ENCODE results near the gene GPRASP2.
"Not testable (repeated sequence)": the region's sequence is repeated elsewhere in the genome, so short reads cannot be mapped to it uniquely, and the experiment has no call there.

GPRASP2 gene
- total RNA-seq, result 0.61 to 3.7 reads per million in 2 experiments

GRCh38 chrX:102712216-102712966, at the start of gene GPRASP2:
GPRASP2 (plus strand) TSS chrX:102712448; CDS start chrX:102714870, 2,422 bp downstream.
- peak; percentile 27 for DNase-seq (ENCODE audit: low read depth)

DNA sequence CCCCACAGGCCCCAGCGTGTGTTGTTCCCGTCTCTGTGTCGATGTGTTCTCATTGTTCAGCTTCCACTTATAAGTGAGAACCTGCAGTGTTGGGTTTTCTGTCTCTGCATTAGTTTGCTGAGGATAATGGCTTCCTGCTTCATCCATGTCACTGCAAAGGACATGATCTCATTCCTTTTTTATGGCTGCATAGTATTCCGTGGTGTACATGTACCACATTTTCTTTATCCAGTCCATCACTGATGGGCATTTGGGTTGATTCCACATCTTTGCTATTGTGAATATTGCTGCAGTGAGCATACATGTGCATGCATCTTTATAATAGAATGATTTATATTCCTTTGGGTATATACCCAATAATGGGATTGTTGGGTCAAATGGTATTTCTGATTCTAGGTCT, 48.4 kb upstream of the GPRASP2 start:
- DNase-seq (ENCODE audit: low read depth), result not testable (repeated sequence)

DNA sequence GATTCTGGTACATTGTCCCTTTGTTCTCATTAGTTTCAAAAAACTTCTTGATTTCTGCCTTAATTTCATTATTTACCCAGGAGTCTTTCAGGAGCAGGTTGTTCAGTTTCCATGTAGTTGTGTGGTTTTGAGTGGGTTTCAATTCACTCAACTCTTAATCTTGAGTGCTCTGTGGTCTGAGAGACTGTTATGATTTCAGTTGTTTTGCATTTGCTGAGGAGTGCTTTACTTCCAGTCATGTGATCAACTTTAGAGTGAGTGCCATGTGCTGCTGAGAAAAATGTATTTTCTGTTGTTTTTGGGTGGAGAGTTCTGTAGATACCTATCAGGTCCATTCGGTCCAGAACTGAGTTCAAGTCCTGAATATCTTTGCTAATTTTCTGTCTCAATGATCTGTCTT, 45.2 kb upstream of the GPRASP2 start:
- not testable (repeated sequence) for DNase-seq (ENCODE audit: low read depth)

GRCh38 chrX:102669526-102669925, 42.7 kb upstream of the GPRASP2 start:
- no peak for DNase-seq (ENCODE audit: low read depth)

GRCh38 chrX:102672856-102673255, 39.4 kb upstream of the GPRASP2 start:
- DNase-seq (ENCODE audit: low read depth), result no peak

GRCh38 chrX:102677479-102677878, 34.8 kb upstream of the GPRASP2 start:
- DNase-seq (ENCODE audit: low read depth), result not testable (repeated sequence)

GRCh38 chrX:102684772-102685520, 27.3 kb upstream of the GPRASP2 start:
- DNase-seq (ENCODE audit: low read depth), result no peak

DNA sequence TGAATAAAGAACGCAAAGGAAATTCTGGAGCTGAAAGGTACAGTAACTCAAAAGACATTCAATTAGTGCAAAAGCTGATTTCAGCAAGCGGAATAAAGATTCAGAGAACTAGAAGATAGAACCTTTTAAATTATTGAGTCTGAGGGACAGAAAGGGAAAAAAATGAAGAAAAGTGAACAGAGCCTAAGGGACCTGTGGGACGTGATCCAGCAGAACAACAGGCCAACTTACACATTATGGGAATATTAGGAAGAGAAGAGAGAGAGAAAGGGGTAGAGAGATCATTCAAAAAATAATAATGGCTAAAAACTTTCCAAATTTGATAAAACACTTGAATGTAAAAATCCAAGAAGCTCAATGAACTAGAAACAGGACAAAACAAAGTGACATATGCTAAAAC, 17.5 kb upstream of the GPRASP2 start:
- no peak for DNase-seq (ENCODE audit: low read depth)

- DNase-seq (ENCODE audit: low read depth), result no peak
These were observed 15.9 kb upstream of the GPRASP2 start for GRCh38 chrX:102696306-102696705.

- DNase-seq (ENCODE audit: low read depth), result no peak
These were observed 14.8 kb upstream of the GPRASP2 start for GRCh38 chrX:102697494-102697893.

GRCh38 chrX:102708900-102709299, 3.3 kb upstream of the GPRASP2 start:
- DNase-seq (ENCODE audit: low read depth), result no peak

DNA sequence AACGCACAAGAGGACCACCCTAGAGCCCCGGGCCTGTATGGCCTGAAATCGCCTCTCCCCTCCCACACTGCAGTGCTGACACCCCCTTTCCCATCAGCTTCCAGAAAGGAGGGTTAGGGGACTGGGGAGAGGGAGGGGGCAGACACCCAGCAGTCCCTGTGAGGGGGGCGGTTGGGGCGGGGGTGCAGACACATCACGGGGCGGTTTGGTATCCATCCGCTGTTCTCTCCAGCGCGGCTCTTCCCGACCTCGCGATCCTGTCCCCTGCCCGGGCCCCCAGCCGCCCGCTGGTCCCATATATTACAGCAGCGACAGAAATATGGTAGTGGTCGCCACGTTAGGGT, 404 bp upstream of the GPRASP2 start:
- DNase-seq (ENCODE audit: low read depth), result no peak

DNA sequence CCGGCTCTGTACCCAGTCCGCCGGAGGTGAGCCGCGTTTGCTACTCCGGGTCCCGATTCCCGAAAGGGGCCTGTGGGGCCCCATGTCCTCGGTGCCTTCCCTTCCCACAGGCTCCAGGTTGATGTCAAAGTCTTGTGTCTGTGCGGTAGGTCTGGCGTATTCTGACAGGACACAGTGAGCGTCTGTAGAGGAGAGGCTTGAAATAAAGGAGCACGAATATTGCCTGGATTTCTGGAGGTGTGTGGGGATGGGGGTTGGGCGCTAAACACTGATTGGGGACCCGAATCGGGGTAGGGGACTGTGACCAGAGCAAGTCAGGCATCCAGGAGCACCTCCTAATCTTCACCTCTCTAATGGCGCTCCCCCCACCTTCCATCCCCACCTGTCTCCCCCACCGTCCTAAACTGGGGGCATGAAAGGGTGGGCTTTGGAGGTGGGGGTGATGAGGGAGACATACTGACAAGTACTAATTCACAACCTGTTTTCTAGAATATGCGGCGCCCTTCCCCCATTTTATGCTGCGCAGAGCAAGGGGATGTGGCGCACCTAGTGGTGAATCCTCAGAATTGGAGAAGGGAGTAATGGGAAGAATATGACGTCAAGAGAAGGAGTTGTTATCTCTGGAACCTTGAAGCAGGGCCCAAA, 855 bp downstream of the GPRASP2 start:
- no peak for DNase-seq (ENCODE audit: low read depth)

DNA sequence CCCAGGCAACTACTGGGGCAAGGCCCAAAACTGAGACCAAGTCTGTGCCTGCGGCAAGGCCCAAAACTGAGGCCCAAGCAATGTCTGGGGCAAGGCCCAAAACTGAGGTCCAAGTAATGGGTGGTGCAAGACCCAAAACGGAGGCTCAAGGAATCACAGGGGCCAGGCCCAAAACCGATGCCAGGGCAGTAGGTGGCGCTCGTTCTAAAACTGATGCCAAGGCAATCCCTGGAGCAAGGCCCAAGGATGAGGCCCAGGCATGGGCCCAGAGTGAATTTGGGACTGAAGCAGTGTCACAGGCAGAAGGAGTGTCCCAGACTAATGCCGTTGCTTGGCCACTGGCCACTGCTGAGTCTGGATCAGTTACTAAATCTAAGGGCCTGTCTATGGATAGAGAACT, 2.7 kb downstream of the GPRASP2 start:
- DNase-seq (ENCODE audit: low read depth), result no peak

GRCh38 chrX:102715967-102716366, 3.7 kb downstream of the GPRASP2 start:
- no peak for DNase-seq (ENCODE audit: low read depth)

DNA sequence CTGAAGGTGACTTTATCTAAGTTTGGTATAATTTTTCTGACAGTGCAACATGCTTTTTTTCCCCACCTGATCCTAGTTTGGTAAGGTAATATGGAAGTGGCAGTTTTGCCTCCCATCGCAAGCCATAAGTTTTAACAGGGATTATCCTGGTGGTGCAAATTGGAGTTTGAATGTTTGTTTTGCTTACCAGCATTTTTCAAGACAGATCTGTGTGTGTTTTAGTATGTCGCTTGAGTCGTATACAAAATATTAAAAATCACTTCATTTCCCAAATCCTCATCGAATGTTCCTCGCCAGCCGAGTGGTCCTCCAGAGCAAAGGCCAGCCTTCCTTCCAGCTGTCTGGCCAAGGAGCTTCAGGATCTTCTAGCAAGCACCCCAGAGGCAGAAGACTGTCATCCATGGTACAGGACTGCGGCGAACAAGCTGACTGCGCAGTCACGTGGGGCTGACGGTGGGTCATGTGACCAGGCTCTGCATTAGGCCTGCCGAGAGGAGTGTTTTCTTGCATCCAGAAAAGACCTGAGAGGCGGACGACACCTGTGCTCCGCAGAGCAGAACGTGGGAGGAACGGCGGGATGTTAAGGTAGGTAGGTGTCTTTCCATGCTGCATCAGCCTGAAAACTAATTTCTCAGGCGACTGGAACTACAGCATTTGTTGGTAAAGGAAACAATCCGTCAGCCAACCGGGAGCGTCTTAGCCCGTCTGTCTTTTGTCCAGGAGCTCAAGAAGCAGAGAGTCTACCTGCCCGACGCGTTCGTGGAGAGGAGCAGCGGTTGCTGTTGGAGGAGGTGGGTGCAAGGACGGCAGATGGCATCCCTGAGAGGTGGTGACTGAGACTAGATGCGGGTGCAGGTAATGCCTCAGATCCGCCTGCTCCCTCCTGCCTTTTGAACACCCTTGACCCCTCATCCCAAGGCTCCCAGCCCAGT, 8.3 kb downstream of the GPRASP2 start, which contains the start of gene GPRASP3:
Gene GPRASP3, plus strand, starts transcription at position 507 of the 932 bp plus-strand sequence. CDS start 28,253 bp downstream, outside the sequence.
- peak; percentile 60 for DNase-seq (ENCODE audit: low read depth)

DNA sequence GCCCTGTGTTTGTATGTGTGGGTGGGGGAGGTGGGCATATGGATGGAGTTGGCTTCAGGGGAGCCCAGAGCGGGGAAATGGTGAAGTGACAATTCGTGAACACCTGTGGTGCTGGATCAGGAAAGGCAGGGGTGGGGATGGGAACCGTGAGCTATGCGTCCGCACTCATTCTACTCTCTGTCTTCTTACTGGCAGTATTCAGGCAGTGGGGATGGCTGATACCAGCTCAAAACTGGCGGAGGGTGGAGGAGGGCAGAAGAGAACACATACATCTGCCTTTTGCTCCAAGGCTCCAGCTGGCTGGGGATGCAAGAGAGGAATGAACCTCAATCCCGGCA, 8.9 kb downstream of the GPRASP2 start:
- DNase-seq (ENCODE audit: low read depth), result not testable (repeated sequence)

GRCh38 chrX:102723456-102723855, 11.2 kb downstream of the GPRASP2 start:
- no peak for DNase-seq (ENCODE audit: low read depth)

DNA sequence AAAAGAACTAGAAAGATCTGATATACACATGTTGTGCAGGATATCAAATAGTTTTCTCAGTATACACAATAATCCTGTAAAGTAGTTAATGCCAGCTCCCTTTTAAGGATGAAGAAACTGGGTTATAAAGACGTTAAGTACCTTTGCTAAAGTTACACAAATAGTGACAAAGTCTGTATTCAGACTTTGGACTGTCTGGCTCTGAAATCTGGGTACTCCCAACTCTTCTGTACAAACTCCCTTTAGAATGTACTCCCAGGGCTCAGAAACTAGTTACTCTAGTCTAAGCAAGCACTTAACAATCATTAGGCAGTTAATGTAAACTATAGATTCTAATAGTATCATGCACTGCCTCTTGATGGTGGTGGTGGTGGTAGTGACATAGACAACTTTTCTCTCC, 15.5 kb downstream of the GPRASP2 start:
- DNase-seq (ENCODE audit: low read depth), result no peak

- DNase-seq (ENCODE audit: low read depth), result no peak
These were observed 16.4 kb downstream of the GPRASP2 start for GRCh38 chrX:102728646-102729045.

DNA sequence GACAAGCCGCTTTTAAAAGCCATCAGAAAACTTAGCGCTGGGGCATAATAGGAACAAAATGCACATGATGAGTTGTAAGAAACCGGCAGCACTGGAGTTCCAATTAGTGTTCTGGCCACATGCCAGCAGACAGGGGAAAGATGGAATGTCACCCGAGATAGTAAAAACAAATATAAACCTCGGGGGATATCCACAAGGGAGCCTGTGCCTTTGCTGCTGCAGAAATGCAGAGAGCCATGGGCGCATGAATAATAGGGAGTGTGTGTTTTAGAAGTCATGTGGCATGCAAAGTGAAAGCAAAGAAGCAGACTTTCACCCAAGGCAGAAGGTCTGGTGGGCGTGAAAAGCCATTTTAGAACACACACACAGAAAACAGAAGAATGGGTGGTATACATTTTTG, 27.4 kb downstream of the GPRASP2 start:
- no peak for DNase-seq (ENCODE audit: low read depth)

DNA sequence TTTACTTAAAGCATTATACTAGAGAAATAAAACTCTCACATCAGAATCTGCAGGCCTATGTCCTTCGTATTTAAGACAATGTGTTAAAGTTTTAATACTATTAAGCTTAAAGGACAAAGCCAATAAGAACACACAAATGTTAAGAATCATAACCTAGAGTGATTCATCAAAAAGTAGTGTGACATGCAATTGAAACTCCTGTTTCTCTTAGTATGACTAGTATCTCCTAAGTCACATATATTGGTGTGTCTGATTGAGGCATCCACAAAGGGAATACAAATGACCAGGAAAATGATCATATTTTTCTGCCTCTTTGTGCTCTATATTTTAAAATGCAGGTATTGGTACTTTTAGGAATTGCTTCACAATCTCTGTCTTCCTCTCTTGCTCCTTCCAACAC, 32.1 kb downstream of the GPRASP2 start:
- no peak for DNase-seq (ENCODE audit: low read depth)
